Ovary (tissue), 3 donors: Measurements from ENCODE around the gene ALOX5.

Source experiments
- POLR2A ChIP-seq: fragments of 450-650 bp; IDR thresholded peaks from one replicate; pipeline ENCODE4 v1.6.1; 2017; ENCODE audit warnings: antibody characterized with exemption, mild to moderate bottlenecking, moderate library complexity
- TF ChIP-seq, protein P1 (sequence below), 3 donors: fragments of 450-650 bp in 2 of 3; fragments of 200-600 bp in 1 of 3; IDR thresholded peaks; one replicate each; pipeline versions ENCODE4 v1.5.1 to v1.8.0; 2016 to 2022; ENCODE audit warnings: antibody characterized with exemption in 3 of 3, mild to moderate bottlenecking in 1 of 3
- donor health status: DM: no; HTN: no; CAD: no.

- TF ChIP-seq, protein P1, sequence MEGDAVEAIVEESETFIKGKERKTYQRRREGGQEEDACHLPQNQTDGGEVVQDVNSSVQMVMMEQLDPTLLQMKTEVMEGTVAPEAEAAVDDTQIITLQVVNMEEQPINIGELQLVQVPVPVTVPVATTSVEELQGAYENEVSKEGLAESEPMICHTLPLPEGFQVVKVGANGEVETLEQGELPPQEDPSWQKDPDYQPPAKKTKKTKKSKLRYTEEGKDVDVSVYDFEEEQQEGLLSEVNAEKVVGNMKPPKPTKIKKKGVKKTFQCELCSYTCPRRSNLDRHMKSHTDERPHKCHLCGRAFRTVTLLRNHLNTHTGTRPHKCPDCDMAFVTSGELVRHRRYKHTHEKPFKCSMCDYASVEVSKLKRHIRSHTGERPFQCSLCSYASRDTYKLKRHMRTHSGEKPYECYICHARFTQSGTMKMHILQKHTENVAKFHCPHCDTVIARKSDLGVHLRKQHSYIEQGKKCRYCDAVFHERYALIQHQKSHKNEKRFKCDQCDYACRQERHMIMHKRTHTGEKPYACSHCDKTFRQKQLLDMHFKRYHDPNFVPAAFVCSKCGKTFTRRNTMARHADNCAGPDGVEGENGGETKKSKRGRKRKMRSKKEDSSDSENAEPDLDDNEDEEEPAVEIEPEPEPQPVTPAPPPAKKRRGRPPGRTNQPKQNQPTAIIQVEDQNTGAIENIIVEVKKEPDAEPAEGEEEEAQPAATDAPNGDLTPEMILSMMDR (IDR thresholded peaks at IDR 0.05): no peak
- no peak for TF ChIP-seq POLR2A
These were observed 5.8 kb upstream of the ALOX5 start for GRCh38 chr10:45368181-45368580.
